Esophagus mucosa (tissue), 1 donor: ENCODE data around the gene GLDC. TPM values are rescaled to one million over a fixed set of nuclear protein-coding genes. Genes with fewer than 3 reads are reported as not detected.

Source experiments
- ATAC-seq: fragments of 200-7000 bp; cut with Tn5 transposase; one replicate; pipeline ENCODE4 v1.9.1; 2020
- total RNA-seq: library from RNA; stranded (reverse); gene quantifications from one replicate; pipeline ENCODE4 v1.2.4, GENCODE V29; 2023
- donor health status: DM: yes; HTN: yes; CAD: no.

Gene GLDC
- total RNA-seq, 1 donor from 2014 or later = 28.3 TPM

DNA sequence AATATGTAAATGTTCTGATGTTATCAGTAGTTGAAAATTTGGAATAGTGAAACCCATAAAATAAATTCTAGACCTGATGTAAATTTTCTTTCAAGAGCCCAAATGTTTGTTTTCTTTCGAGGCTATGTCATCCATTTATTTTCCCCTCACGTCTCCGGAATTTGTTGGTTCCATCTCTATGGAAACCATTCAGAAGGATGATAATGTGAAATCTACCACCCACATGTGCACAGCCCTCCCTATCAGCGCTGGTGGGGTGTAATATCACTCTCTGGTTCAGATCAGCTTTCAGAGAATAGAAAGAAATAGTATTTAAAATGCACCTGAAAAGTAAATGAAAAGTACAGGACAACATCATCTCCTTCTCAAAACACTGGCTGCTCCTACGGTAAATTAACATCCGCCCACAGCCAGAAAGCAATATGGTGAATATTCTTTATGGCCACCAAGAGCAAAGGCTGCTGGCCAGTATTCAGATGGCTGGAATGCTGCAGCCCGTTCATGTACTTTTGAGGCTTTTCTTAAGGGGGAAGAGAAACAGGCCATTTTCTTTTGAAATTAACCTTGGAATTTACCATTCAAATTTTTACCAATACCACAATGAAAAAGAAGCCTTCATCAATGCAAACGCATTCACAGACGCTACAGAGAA lies 28.5 kb downstream of the GLDC start:
- ATAC-seq = no peak

DNA sequence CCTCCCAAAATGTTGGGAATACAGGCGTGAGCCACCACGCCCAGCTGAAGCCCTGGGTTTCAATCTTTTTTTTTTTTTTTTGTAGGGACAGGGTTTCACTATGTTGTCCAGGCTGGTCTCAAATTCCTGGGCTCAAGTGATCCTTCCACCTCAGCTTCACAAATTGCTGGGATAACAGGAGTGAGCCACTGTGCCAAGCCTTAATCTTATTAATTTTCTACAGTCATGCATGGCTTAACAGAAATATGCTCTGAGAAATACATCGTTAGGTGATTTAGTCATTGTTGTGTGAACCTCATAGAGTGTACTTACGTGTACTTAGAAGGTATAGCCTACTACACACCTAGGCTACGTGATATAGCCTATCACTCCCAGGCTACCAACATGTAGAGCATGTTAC lies 31.0 kb downstream of the GLDC start:
- ATAC-seq = peak; percentile 89

DNA sequence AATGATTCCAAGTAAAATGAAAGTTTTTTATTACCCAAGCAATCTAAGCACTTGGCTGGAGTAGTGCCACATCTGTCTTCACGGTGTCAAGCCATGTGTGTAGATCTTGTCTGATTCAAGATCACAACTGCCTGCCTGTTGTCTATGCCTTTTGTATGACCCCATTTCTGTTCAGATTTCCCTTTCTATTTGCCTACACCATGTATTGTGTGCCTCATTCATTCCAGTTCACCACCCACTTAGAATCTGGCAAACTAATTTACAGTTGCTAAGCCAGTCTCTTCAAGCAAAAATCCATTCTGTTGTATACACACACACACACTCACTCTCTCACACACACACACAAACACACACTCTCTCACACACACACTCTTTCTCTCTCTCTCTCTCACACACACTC lies 33.7 kb downstream of the GLDC start:
- ATAC-seq = no peak

DNA sequence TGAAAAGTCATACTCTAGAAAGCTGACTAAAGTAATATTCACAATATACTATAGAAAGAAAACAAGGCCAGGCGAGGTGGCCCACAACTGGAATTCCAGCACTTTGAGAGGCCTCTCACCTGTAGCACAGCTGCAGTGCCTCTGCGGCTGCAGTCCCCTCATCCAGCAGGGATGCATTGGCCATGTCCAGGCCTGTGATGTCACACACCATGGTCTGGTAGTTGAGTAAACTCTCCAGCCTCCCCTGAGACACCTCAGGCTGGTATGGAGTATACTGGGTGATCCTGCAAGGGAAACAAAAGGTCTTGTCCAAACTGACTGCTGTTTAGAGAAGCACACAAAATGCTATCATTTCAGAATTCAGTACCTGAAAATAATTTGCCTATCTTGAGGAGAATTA lies 35.5 kb downstream of the GLDC start:
- no peak for ATAC-seq

DNA sequence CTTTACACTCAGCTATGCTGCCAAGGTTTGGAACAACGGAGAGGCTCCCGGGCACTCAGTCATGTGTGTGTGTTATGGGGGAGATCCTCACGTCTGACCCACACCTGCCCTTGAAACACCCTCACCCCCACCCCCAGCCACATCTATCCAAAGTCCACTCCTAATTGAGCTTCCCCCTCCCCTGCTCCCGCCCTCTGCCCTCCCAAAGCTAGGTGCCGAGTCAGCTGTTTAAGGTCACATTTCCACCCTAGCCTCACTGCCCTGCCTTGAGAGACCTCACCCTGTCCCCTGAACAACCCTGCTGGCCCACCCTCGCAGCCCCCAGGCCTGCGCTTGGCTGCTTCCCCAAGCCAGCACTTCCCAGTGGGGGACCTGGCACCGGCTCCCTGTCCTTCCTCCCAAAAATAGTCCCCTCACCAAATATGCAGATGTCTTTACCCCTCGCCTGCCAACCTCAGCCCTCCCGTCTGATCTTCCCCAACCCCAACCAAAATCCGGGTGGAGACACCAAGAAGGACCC lies 36.0 kb downstream of the GLDC start:
- ATAC-seq = no peak

DNA sequence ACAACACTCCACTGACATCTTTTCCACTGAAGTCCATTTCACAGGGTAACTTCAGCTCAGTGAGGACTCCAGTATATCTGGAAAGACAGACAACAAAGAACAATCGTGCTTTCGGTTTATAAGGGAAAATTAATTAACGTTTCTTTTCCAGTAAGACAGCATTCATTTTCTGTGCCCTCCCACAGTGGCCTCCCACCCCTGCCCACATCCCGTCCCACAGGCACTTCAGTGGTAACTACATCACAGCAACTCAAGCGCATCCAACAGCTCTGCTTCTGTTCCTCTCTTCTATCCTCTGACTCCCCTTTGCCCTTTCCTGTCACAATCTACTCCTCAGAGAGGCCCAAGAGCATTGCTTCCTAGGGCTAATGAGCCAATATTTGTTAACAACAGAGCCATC lies 40.3 kb downstream of the GLDC start:
- no peak for ATAC-seq

DNA sequence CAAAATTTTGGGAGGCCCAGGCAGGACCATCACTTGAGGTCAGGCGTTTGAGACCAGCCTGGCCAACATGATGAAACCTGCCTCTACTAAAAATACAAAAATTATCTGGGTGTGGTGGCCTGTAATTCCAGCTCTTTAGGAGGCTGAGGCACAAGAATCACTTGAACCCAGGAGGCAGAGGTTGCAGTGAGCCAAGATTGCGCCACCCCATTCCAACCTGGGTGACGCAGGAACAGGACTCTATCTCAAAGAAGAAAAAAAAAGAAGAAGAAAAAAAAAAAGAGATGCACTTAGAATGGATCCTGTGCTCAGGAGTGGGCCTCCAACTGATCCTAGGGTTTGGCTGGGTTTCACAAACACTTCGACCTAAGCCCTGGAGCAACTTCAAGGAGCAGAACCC lies 45.1 kb downstream of the GLDC start:
- no peak for ATAC-seq

DNA sequence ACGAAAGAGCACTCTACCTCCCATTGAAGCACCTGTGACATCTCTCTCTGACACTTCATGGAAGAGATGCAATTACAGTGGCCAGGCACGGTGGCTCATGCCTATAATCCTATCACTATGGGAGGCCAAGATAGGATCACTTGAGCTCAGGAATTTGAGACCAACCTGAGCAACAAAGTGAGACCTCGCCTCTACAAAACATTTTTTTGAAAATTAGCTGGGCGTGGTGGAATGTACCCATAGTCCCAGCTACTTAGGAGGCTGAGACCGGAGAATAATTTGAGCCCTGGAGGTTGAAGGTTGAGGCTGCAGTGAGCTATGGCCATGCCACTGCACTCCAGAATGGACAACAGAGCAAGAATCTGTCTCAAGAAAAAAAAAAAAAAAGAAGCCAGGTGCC lies 45.5 kb downstream of the GLDC start:
- no peak for ATAC-seq

DNA sequence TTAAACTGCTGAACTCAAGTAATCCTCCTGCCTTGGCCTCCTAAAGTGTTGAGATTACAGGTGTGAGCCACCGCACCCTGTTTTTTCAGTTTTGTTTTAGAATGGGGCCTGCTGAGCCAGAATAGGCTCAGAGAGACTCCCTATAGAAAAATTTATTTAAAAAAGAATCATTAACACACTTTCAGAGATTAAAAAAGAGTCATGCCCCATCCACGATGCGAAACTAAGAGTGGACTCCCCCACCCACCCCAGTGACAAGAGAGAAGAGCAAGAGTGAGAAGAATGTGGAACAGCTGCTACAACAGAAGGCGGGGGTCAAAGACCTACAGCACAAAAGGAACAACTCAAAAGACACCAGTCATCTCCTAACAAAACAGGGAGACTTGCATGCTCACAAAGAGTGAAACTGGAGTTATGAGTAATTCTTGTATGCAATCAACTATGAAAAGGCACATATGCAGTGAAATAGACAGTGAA lies 47.2 kb downstream of the GLDC start:
- ATAC-seq = no peak

DNA sequence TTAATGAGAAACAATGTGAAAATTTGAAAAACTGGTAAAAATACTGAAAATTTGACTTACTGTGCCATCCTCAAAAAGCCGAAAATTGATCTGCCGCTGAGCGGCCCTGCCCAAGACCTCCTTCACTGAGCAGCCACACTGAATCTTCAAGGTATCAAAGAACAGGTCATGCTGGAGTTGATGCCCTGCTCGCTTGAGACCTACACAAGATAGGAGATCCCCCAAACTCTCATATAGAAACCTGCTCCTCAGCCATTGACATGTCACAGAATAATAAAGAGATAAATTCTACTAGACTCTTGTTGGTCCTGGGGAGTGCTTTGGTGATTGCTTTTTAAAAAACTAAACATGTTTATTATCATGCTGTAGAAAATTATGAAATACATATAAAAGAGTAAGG lies 52.7 kb downstream of the GLDC start:
- no peak for ATAC-seq

DNA sequence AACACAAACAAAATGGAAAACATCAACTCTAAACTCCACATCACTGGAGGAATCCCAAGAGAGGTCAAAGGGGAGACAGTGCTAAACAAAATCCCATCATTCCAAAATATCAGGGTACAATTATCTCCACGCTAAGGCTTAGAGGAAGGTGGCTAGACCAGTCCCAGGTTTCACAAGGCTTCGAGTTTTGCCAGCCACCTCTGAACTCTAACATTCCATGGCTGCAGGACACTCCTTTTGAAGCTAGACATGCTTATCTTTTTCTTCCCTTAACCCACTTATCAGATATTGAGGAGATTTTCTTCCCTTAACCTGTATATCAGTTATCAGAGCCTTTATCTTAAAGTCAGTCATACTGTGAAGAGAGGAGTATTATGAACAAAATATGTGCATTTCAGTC lies 53.3 kb downstream of the GLDC start:
- ATAC-seq = no peak

DNA sequence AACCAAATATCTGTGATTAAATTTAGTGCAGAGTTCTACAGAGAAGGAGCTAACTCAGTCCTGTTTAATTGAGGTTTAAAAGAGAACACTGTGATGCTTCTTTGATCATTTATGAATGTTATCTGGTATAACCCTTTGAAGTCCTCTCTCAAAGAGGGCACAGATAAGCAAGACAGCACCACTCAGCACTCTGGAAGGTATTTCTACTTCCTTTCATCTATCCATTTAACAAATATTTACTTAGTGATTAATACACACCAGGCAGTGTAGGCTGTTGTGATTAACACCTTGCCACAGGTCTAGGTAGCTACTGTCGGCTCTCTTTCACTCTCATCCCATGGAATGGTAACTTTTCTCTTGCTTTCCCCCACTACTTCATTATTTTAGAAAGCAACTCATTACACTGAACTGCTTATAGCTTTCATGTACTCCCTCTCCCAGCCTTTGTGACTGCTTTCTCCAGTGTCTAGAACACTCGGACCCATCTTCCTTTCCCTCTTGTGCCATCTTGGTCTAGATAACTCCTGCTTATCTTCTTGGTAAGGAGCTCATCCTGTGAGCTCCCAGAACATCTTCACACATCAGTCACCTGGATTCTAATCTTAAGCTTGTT lies 54.7 kb downstream of the GLDC start:
- ATAC-seq = peak; percentile 38

DNA sequence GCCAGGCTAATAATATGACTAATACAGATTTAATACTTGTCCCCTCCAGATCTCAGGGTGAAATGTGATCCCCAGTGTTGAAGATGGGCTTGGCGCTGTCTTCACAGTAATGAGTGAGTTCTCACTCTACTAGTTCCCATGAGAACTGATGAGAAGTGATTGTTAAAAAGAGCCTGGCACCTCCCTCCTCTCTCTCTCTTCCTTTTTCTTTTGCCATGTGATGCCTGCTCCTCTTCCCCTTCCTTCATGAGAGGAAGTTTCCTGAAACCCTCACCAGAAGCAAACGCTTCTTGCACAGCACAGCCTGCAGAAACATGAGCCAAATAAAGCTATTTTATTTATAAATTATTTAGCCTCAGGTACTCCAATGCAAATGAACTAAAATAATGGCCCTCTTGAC lies 55.2 kb downstream of the GLDC start:
- ATAC-seq = no peak

DNA sequence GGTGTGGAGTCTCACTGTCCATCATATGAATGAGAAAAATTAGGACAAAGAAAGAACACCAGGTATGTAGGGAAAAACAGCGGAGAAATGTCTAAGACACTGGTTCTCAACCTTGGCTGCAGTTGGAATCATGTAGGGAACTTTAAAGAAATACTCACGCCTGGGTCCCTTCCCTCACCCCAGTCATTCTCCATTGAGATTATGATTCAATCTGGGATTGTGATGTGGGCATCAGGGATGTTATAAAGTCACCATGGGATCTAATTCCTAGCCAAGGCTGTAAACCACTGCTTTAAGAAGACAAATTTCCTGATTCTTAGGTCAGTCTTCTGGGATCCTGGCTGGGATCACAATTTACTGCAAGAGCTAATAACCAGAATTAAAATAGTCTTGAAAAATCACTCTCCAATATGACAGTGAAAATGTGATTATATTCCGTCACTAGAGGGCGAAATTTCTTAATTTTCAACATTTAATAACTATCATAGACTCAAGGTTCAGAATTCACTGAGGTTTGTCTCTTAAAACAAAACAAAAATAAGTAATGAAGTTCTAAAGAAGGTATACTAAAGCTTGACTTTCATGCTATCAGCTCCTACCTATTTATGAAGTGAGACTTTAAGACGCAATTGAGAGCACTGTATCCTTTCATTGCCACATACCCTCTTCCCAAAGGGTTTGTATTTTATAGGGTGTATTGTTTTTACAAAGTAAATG lies 60.5 kb downstream of the GLDC start:
- ATAC-seq = no peak

DNA sequence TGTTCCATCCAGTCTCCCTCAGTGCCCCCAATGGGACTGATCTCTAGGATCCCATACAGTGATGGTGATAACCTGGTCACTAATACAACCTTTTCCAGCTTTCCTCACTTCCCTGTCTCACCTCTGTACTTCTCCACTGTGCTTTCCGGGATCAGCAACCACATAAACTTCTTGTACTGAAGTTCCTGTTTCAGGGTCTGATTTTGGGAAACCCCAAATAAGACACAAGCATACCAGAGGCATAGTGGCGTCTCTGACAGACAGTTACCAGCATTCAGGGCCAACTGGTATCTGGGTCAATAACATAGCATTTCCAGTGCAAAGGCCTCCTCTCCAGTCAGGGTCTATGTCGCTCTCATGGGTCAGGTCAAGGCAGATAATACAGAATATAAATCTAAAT lies 64.3 kb downstream of the GLDC start:
- no peak for ATAC-seq

DNA sequence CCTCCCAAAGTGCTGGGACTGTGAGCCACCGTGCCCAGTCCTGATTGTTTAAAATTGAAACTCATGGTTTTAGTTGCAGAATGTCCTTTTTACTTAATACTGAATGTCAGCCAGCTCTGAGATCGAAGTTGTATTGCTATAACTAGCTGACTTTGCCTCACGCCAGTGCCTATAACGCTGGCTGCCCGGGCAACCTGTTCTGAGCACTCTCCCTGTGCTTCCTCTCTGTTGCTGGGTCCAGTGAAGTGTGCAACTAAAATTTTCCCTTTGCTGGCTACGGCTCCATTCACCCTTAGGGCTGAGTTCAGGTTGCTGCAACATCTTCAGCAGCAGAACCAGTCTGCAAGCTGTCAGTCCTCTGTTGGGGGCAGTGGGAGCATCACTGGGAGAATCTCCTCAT lies 65.9 kb downstream of the GLDC start:
- no peak for ATAC-seq

DNA sequence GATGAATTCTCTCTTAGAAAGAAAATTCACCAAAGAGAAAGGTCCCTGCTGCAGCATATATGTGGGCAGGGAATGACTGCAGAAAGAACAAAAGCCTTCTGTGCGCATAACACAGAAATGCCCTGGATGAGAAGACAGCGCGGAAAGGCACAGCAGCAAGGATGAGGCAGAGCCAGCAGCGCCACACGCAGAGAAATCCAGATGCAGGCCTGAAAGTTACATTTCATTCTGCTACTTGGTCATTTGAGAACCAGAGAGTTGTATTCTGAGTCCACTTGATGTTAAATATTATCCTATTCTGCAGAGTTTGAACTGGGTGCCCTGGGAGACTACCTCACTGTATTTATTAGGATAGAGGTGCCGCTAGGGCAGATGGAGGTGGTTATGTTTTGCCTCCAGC lies 68.5 kb downstream of the GLDC start:
- no peak for ATAC-seq

DNA sequence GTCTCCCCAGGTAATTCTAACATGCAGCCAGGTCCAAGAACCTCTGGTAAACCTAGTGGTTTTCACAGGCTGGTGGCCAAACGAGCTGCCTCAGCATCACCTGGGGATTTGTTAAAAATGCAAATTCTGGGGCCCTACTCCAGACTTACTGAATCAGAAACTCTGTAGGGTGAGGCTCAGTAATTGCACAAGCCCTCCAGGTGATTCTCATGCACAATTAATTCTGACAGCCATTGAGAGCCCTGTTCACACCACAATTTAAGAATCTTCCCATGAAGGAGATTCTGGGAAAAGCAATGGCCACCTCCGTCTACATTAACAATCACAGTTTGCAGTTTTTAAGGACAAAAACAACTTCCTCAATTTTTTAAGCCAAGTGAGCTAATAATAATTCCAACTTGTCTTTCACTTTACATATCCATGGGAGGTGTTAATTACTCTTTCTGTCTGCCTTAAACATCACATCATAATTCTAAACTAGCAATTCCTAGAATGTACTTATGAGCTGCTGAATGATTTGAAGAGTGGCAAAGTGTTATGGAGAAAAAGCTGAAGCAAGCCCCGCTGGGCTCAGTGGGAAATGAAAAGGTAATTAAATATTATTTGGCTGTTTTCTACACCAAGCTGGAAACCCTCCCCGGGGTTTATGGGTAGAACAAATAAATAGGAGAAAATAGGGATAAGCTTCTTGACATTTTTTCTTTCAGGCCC lies 70.0 kb downstream of the GLDC start:
- ATAC-seq = peak; percentile 43

DNA sequence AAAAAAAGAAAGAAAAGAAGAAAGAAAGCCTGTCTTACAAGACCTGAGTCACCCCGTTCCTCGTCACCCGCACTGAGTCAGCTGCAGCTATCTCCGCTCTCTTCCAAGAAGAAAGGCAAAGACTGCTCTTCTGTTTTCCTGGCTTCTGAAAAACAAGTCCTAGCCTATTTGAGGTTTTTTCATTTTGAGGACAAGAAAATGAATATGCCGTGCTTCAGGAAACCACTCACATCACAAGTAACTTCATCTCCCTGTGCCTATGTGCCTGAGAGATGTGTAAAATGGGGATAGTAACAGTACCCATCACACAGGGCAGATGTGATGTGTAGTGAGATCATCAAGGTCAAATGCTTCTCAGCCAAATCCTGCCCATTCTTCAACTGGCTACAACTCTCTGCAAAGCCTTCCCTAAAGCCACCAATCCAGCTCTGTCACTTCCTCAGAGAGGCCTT lies 78.4 kb downstream of the GLDC start:
- ATAC-seq = peak; percentile 83

DNA sequence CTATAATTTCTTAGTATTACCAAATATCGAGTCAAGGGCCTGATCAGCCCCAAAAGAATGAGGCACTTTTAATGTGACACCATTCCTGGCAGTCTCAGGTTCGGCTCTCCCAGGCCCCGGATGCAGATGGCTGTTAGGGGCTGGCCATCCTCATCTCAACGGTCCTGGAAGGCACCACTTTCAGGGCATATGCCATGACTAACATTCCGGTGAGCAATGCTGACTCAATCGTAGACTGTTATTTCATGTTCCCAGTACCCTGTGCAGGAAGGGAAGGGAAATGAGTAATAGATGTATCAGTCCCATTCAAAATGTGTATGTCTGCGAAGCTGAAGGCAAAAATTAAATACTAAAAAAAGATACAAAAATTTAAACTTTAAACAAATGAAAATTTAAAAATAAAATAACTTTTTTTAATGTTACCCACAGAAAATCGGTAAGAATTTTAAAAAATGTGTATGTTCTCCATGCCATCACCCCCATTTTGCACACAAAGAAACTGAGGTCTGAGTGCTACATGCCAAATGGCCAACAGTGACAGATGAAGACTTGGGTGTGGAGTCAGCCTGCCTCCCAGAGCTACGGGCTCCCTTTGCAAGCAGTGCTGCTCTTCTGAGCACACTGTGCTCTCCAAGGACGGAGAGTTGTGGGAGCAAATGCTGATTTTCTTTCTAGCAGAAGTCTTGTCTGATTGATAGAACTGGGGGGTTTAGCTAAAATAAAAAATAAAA lies 79.0 kb downstream of the GLDC start:
- peak; percentile 97 for ATAC-seq

DNA sequence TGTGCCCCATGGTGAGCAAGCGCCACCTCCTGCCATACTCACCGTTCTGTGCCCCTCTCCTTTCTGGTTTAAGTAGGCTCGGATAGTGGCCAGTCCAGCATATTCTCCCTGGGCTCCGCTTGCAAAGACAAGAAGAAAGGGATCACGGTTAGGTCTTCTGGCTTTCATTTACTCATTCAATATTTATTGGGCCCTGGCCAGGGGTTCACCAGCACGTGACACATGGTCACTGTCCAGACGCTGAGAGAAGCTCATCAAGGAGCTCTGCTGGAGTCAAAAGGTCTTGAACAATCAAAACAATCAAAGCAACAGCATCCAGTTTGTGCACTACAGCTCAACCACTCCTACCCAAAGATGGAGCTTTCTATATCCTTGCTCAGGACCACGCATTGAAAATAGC lies 80.2 kb downstream of the GLDC start:
- no peak for ATAC-seq

DNA sequence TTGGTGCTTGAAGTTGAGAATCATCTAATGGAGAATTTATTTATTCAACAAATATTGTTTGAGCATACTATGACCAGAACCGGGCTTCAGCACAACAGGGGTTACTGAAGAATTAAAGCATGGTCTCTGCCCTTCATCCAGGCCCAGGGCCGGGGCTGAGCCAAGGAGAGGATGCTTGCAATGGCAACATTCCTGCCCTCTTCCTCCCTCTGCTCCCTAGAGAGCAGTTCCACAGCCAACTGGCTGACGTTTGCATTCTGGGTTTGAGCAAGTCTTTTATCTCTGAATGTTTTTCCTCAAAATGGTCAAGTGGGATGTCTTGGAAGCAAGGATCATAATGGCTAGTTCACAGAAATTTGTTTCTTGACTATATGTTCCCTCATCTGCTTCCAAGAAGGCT lies 80.7 kb downstream of the GLDC start:
- ATAC-seq = no peak
